Amniotic epithelial cell (primary cell): ENCODE results near the gene RAPGEF4.

ENCODE experiments used
- DNase-seq: peaks from one replicate; pipeline ENCODE4 v3.0.0-alpha.2; 2010; ENCODE audit warnings: low read depth

Gene RAPGEF4

DNA sequence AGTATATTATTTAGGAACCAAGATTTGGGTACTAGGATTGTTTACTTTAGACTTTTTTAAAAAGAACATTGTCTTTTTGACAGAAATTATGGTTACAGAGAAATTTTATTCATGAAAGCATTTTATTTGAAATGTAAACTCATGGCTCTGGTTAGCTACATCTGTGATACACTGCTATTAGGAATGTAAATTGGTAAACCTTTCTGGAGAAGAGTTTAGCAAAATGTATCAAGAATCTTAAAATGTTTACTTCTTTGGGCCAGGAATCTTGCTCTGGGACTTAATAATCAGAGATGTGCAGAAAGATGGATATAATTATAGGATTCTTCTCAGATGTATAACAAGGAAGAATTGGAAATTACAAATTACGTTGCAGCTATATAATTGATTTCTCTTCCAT lies 359.7 kb downstream of the RAPGEF4 start:
- no peak for DNase-seq

DNA sequence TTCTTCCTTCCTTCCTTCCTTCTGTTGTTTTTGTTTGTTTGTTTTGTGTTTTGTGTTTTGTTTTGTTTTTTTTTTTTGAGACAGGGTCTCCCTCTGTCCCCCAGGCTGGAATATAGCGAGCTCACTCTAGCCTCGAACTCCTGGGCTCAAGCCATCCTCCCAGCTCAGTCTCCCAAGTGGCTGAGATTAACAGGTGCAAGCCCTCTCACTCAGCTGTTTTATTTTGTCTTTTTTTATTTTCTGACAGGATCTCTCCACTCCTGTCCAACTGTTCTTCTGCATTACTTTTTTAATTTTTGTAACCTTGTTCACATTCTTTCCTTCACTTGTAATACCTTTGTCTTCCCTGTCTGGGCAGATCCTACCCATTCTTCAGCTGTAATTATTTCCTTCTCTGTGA lies 363.6 kb downstream of the RAPGEF4 start:
- DNase-seq, result no peak

DNA sequence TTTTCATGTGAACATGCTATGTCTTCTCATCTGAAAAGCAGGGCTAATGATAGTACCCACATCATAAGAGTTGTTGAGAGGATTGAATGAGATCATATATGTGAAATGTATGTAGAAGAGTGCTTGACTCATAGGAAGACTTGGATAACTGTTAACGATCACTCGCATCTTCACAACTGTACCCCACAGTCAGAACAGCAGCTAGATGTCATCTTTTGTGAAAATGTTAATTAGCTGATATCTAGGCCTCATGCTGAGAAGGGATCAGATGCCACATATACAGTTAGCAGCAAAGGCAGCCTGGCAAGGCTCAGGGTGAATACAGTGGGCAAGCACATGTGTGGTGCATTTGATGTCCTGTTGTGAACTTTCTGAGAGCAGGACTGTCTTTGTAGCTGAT lies 364.2 kb downstream of the RAPGEF4 start:
- DNase-seq, result no peak

DNA sequence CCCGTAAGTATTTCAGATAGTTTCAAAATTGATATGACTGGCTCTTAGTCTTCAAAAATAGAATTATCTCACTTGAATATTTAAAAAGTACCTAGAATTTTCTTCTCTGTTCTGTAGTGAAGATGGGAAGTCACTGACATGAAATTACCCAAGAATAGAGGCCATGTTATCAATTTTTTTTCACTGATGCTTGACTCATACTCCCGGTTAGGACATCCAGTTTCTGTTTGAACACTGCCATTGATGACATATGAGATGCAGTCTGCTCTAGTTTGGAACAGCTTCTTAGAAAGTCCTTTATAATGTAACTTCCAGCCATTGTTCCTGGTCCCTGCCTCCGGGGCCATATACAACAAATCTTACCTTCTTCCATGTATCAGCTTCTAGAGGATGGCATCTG lies 366.0 kb downstream of the RAPGEF4 start:
- peak; percentile 79 for DNase-seq
